ENCODE measurements around the gene COPG2.
"Not testable (repeated sequence)": the region's sequence is repeated elsewhere in the genome, so short reads cannot be mapped to it uniquely, and the experiment has no call there.

COPG2 gene, protein sequence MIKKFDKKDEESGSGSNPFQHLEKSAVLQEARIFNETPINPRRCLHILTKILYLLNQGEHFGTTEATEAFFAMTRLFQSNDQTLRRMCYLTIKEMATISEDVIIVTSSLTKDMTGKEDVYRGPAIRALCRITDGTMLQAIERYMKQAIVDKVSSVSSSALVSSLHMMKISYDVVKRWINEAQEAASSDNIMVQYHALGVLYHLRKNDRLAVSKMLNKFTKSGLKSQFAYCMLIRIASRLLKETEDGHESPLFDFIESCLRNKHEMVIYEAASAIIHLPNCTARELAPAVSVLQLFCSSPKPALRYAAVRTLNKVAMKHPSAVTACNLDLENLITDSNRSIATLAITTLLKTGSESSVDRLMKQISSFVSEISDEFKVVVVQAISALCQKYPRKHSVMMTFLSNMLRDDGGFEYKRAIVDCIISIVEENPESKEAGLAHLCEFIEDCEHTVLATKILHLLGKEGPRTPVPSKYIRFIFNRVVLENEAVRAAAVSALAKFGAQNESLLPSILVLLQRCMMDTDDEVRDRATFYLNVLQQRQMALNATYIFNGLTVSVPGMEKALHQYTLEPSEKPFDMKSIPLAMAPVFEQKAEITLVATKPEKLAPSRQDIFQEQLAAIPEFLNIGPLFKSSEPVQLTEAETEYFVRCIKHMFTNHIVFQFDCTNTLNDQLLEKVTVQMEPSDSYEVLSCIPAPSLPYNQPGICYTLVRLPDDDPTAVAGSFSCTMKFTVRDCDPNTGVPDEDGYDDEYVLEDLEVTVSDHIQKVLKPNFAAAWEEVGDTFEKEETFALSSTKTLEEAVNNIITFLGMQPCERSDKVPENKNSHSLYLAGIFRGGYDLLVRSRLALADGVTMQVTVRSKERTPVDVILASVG

DNA sequence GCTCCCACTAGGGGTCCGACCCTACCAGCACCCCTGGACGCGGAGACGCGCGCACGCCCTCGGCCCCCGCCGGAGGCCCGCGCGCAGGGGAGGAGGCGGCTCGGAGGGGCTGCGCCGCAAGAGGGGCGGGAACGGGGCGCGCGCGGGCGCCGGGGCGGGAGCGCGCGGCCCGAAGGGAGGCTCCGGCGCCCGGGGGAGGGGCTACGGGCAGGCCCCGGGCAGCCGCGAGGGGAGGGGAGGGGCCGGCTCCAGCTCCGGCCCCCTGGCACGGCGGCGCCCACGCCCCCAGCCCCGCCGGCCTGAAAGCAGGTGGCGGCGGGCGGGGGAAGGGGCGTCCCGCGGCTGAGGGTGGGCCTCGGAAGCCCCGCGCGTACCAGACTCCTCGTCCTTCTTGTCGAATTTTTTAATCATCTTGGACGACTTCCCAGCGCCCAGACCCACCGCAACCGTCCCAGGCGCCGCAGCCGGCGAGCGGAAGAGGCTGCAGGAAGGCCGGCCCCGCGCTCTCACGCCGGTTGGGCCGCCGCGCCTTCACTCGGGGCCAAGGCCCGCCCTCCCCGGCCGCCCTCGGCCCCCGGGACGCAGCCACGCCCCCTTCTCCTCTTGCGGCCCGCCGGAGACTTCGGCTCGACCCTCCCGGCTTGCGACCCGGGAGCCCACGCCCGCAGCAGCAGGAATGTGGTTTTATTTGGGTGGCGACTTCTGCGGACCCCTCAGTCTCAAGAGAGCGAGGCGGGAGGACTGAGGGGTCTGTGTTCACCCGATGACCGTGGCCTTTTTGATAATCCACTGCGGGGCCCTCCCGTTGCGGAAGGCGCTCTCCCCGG is at the start of gene COPG2:
Gene COPG2 (minus strand): TSS at position 491 of the 827 bp plus-strand sequence. CDS start 80 bp downstream, at position 411.
- peak; percentile 15 for DNase-seq (ENCODE audit: low read depth, low spot score)

DNA sequence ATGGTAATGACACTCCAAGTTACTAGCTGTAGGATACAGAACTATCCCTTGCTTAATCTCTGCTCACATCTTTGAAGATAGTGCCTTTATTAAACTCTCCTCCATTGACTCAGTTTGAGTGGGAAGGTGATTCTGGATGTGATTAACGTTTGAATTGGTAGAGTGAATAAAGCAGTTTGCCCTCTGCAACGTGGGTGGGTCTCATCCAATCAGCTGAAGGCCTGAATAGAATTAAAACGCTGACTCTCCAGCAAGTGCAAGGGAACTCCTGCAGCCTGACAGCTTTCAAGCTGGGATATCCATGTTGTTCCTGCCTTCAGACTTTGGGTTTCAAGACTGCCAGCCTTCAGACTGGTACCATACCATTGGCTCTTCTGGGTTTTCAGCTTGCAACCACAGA is 43.9 kb upstream of the COPG2 start:
- no peak for DNase-seq (ENCODE audit: low read depth, low spot score)

DNA sequence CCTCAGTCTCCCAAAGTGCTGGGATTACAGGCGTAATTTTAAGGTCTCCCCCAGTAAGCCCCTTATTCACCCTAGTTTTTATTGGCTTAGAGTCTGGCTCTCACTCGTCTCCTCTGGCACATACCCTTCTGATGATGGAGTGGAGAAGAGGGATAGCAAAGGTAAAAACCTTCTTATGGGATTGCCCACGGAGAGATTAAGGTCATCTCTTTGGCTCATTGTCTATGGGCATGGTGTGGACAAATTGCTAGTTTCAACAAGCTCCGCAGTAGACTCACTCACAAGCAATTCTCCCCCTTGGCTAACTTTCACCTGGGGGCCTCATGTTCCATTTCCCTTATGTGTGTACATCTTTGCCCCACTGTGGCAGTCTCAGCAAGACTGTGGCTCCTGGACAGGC is 40.2 kb upstream of the COPG2 start:
- no peak for DNase-seq (ENCODE audit: low read depth, low spot score)

DNA sequence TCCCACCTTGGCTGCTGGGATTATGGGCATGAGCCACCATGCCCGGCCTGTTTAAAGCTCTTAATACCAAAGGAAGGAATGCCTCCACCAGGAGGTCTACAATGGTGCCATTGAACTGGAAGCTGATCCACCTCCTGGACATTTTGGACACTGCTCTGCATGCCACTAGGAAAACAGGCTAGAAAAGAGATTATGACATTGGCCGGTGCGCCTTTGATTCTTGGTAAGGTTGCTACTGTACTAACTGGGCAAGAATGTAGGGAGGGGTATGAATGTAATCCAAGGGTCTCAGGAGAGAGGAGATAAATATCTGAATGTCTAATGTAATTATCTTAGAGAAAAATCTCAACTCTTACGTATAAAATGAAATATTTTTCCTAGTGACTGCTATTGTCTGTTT is 39.5 kb upstream of the COPG2 start:
- no peak for DNase-seq (ENCODE audit: low read depth, low spot score)

DNA sequence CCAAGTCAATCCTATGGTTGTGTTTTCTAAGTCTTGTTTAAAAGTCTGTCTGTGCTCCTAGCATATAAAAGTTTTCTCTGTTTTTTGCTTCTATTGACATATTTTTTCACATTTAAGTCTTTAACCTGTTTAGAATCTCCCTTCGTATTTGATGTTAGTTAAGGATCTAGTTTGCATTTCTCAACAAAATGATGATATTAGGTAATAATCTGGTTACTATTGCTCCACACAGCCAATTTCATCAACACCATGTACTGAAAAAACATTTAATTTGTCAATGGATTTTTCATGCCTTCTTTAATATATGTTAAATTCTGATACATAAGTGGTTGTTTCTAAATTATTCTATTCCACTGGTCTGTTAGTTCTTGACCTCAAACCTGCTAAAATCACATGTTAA is 35.3 kb upstream of the COPG2 start:
- no peak for DNase-seq (ENCODE audit: low read depth, low spot score)

DNA sequence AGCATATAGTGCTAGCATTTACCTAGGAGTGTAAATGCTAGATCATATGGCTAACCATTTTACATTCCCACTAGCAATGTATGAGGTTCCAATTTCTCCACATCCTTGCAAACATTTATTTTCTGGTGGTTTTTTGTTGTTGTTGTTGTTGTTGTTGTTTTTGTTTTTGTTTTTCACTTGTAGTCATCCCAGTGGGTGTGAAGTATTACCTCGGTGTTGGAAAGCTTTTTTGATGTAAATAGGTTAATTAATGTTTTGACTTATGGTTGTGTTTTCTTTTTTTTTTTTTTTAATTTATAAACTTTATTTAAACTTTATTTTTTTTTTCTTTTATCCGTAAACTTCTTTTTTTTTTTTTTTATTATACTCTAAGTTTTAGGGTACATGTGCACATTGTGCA is 33.1 kb upstream of the COPG2 start:
- no peak for DNase-seq (ENCODE audit: low read depth, low spot score)

DNA sequence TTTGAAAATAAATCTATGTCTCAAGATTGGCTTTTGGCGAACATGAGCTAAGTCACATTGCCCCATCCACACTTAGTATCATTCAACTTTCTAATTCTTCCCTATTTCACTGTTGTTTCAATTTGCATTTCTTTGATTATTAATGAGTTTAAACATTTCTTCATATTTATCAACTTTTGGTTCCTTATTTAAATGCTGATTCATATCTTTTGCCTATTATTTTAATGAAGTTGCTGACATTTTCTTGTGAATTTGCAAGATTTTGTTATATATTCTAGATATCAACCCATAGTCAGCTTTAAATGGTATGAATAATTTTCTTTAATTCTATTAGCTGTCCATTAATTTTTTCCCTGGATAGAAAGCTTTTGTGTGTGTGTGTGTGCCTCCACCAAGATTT is 32.2 kb upstream of the COPG2 start:
- DNase-seq (ENCODE audit: low read depth, low spot score): no peak

DNA sequence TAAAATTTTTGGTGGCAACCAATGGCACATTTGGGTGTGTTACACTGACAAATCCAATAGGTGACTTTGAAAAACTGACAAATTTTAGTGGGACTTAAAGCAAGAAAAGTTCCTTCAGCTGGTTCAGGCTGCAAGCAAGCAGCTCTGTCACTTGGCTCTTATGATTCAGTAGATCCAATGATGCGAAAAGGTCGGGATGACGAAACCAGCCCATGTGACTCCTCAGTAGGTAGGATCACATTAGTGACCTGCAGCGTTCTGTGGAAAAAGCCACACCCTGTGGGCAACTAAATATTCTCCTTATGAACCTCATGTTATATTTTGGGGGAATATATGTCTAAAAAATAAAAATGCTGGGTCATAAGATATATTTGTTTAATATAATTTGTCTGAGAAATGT is 31.1 kb upstream of the COPG2 start:
- no peak for DNase-seq (ENCODE audit: low read depth, low spot score)

DNA sequence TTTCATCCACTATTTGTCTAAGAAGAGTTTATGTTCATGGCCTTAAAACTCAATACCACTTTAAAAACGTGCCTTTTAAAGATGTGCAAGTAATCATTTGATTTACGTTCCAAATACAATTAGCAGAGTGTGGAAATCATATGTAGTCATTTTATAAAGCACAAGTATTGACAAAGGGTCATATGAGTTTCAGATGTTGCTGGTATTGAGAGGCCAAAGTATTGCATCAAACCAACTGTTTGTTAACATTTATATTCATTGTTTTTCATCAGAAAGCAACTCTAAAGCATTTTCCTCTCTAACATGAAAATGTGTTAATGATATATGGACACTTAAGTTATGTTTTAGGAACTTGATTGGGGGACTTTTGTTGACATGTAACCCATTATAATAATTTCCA is 29.3 kb upstream of the COPG2 start:
- DNase-seq (ENCODE audit: low read depth, low spot score): no peak

DNA sequence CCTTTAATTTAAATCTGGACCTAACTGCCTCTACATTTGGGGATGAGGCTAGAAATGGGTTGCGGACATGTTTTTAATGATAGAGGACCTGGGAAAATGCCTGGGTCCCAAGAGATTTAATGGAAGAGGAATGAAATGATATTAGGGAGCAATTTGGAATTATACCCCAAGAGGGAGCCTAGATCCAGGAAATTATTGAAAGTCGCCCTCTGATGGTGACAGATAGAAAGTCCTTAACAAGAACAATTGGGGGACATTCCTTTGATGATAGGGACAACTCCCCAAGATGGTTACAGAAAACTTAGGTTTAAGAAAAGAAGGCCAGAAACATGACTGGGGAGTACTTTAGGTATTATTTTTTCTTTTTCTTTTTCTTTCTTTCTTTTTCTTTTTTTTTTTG is 27.3 kb upstream of the COPG2 start:
- no peak for DNase-seq (ENCODE audit: low read depth, low spot score)

DNA sequence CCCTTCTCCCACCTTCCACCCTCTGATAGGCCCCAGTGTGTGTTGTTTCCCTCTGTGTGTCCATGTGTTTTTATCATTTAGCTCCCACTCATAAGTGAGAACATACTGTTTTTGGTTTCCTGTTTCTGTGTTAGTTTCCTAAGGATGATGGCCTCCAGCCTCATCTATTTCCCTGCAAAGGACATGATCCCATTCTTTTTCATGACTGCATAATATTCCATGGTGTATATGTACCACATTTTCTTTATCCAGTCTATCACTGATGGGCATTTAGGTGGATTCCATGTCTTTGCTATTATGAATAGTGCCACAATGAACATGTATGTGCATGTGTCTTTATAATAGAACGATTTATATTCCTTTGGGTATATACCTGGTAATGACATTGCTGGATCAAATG is 23.8 kb upstream of the COPG2 start:
- DNase-seq (ENCODE audit: low read depth, low spot score): not testable (repeated sequence)

DNA sequence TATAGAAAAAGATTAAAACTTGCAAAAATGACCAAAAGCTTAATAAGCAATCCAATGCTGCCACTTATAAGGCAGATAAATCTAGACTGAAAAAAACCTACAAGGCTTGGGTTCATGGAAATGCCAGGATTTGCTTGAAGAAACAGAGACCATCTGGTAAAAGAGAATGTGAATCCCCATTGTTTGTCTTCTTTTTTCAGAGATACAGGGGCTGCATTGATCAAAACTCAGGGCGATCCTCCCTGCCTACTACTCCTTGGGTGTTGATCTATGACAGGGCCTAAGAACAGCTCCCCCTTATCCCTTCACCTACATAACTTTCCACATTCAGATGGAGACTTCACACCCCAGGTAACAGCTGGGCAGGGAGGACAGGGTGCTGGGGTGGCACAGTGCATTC is 21.1 kb upstream of the COPG2 start:
- no peak for DNase-seq (ENCODE audit: low read depth, low spot score)

DNA sequence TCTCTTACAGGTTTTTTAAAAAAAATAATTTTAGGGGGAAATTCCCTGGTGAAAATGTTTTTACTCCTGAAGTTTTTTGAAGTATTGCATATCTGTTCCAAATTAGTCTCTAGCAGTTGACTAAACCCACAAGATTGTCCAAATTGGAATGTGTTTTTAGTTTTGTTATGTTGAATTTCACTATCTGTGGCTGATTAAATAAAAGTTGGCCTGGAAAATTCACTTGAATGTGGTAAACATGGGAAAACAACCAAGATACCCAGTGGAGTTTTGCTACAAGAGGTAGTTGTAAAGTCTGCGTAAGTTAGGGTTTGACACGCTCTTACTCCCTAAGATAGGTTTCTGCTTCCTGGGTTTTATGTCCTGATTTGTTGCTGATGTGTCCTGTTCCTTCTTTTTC is 14.5 kb upstream of the COPG2 start:
- no peak for DNase-seq (ENCODE audit: low read depth, low spot score)

DNA sequence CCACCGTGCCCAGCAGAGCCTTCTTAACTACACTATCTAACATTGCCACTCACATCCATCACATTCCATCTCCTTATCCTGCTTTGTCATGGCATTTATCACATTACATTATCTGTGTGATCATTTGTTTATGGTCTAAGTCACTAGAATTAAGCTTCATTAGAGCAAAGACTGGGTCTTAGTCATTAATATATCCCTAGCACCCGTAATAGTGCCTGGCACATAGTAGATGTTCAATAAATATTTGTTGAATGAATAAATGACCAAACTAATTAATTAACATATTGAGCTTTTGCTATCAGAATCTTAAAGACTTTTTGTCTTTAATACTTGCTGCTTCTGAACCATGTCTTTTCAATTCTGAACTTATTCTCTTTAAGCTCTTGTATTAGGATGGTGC is 5.9 kb upstream of the COPG2 start:
- no peak for DNase-seq (ENCODE audit: low read depth, low spot score)

DNA sequence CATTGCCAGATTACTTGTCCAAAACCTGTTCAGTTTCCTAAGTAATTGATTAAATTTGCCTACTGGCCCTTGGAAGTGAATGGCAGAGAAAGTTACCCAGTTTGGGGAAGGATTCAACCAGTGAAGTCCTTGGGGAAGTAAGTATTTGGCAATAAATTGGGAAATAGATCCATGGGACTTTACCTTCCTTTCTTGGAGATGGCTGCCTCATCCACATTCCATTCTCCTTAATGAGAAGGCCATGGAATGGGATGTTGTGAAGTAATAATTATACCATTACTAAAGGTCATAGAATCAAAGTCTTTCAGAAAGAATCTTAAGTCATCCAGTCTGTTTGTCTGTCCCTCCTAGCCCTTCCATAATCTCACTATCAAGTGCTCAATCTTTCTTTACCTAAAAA is 4.5 kb upstream of the COPG2 start:
- no peak for DNase-seq (ENCODE audit: low read depth, low spot score)

DNA sequence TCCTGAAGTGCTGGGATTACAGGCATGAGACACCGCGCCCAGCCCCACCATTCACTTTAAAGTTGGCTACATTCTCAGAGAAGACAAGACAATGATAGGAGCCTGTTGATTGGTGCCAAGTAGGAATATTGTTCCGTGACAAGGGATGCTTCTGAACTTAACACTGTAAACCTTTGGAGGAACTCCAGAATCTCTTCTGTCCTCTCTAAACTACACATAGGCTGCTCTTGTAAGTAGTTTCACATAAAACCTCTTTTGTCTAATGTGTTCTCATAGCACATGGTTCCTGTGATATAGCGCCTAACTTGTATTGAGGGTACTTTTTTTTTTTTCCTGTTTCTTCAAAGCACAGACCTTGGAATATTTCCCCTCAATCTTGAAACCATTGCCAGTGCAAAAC is 3.6 kb upstream of the COPG2 start:
- no peak for DNase-seq (ENCODE audit: low read depth, low spot score)

DNA sequence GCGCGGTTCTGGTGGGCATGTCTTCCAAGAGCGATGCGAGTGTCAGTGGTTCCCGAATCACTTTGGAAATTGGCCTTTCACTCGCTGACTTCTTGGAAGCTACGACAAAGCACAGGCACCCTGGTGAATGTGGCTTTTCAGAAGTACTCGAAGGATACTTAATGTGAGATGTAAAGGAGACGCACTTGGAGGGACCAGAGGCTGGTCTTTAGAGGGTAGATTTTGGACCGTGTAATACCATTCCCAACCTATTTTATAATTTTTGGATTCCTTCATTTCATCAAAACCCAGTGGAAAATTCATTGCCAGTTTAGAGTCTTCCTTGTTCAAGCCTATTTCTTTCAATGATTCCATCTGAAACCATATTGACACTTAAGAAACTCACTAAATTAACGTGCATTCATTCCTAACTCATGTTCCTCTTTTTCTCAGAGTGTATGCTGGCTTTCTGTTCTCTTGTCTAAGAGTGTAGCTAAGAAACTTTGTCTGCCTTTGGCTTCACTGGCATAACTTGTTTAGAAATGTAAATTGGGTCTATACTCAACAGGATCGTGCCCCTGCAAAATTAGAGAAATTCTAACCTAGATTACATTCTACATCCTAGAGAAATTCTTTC is 645 bp upstream of the COPG2 start:
- no peak for DNase-seq (ENCODE audit: low read depth, low spot score)

DNA sequence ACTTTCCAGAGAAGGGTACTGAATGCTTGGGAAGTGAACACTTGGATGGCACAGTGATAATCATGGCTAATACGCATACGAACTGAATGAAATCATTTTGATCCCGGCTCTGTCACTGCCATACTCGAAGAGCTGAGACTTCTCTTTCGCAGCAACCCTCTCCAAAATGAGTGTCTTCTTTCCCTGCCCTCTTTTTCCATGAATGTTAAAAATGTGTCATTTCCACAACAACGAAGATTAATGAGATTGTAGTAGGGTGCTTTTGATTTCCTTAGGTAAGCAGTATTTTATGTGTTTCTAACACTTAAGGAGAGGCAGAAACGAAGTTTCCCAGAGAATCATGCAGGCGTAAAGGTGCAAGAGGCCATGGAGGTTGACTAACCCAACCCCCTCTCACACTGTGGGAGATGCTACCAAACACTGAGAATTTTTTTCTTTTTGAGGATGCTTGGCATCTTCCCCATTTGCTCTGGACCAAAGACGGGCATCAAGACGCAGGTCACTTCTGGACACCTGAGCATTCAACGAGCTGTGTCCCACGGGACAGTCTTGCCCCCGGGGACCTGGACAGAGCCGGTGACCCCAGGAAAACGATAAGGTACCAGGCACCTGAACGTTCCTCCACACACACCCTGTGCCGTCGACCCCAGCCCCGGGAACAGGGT is 823 bp downstream of the COPG2 start:
- no peak for DNase-seq (ENCODE audit: low read depth, low spot score)

DNA sequence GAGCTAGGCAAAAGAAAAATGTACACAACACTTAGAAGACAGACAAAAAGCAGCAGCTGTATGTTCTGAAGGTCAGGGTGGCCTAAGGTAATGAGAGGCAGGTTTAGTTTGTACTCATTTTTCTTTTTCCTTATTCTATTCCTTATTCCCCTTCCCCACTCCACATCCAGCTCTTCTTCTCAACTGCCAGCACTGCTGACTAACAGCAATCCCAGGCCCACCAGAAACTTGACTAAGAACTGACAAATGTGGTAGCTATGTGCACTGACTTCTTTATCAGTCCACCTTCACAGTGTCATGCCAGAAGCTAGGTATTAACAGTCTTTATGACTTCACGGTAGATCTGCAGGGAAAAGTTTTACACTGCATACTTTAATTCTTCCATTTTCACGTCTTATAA is 6.1 kb downstream of the COPG2 start:
- no peak for DNase-seq (ENCODE audit: low read depth, low spot score)

DNA sequence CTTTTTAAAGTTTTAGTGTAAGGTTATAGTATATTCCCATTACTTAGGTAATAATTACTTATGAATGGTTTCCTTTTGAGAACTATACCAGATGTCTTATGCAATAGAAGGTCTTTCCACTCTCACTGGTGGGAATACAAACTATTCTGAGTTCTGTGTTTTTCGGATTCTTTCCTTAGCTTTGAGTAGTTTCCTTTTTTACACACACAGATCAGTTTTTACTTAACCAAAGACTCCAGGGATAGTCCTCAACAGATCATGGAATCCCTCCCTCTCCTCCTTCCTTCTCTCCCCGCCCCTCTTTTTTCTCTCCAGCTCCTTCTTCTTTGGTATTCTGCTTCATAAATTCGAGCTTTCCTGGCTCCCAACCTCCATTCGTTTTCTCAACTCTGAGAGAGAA is 13.3 kb downstream of the COPG2 start:
- DNase-seq (ENCODE audit: low read depth, low spot score): no peak

DNA sequence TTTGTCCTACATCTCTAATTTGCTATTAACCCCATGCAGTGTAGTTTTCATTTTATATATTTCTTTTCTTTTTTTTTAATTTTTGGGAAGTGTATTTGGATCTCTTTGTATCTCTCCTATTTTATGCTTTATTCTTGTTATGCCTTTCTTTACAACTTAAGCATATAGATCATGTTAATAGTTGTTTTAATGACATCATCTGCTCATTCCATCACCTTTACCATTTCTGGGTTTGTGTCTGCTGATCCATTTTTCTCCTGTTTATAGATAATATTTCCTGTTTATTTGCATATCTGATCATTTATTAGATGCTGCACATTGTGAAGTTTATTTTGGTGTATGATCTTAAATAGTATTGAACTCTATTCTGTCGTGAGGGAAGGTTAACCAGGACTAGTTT is 13.7 kb downstream of the COPG2 start:
- no peak for DNase-seq (ENCODE audit: low read depth, low spot score)
